Renal pelvis (tissue), 4 donors: ENCODE data around the gene SOBP. TPM values are rescaled to one million over a fixed set of nuclear protein-coding genes. Genes with fewer than 3 reads are reported as not detected.

ENCODE experiments used
- DNase-seq: peaks from one replicate; pipeline ENCODE4 v3.0.0-alpha.2; 2013
- polyA plus RNA-seq, 3 donors: library from polyadenylated mRNA; unstranded; fragments of 120-200 nt; gene quantifications; one replicate each; pipeline ENCODE4 v1.2.1, GENCODE V29; 2013; ENCODE audit not compliant: insufficient read length in 3 of 3

The SOBP gene
- polyA plus RNA-seq, 3 donors: 11.0 to 15.3 (median 12.6) TPM

DNA sequence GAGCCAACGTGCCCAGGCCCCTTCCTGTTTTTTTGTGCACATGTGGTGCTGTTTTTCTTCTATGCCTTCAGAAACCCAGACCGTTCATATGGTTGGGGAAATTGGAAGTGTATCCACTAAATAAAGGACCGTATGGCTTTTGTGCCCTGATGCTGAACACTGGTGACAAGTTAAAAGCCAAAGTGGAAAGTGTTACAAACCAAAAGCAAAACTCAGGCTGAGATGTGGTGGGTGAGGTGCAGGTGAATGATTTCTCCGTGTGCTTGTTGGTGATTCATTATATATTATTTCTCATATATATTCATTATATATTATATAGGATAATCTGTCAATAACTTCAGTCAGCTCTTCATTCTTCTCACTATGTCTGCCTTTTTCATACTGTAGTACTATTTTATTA, 148.6 kb downstream of the SOBP start:
- DNase-seq: no peak

DNA sequence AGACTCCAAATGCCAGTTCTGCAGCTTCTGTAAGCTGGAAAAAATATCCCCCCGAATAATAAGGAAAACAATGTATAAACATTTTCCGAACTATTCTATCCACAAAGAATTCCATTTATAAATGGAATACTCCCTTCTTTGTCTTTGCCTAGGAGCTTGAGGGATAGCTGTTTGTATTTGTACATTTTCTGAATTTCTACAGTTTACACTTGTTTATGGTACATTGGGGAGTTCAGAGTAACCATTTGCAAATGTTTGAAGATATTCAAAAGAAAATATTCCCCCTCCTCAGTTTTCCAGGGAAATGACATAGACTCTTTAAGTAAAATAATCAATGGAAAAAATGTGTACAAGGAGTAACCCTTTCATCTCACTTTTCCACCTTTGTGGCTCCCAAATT, 149.6 kb downstream of the SOBP start:
- DNase-seq: no peak

DNA sequence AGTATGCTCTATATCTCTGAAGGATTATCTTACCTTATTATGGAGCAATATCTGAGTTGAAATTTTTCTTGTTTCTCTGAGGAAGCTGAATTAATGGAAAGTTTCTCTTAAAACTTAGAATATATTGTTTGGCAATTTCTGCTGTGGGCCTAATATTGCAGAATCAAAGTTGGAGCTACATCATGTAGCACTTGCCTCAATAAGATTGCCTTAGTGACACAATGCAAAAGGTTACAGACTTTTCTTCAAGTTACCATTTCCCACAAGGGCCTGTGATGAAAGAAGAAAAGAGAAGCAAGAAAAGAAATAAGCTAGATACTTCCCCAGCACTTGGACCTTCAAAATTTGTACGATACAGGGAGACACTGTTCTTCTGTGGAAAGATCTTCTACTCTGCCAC, 151.2 kb downstream of the SOBP start:
- DNase-seq: no peak

DNA sequence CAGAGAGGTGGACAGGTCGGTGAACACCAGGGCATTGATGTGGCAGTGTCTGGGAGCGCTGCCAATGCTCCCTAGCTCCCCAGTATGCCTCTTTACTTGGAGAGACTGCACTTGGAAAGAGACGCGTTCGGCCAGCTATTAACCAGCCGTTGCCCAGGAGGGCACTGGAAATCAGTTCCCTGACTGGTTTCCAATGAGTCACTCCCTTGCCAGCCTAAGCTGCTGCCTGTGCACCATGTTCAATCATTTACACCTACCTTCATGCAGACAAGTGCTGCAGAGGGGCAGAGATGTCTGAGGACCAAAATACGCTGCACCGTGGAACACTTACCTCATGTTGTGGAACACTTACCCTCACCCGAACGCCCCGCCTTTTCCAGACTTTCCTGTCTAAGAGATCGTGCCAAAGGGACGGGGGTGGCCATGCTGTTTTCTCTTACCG, 151.6 kb downstream of the SOBP start:
- no peak for DNase-seq

DNA sequence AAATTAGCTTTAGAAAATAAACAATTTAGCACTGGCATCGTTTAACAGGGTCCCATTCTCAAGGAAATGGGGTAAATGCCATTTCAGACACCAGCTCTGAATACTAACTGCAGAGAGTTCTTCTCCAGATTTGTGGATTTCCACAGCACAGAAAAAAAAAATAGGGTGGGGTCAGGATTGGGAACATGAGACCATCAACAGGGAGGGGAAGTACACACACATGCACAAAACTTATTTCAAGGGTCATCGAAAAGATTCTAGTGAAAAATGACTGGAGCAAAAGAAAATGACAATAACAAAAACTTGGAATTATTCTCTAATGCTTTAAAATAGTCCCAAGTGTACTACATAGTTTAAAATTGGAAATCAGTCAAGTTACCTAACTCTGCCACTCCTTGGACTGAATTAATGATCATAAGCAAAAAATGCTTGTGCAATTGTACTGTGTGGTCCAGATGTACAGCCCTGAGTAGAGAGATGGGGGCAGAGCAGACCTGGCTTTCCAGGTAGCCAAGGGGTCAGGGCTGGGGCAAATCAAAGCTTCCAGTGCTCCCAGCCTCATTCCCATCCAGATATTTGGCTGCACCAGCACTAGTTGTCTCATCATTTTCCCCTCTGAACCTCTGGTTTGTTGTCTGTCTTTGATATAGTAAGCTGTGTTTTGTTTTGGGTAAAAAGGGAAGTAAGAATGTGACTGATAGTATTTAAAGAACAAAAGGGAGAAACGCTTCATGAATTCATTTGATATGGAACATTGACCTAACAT, 152.4 kb downstream of the SOBP start:
- no peak for DNase-seq

DNA sequence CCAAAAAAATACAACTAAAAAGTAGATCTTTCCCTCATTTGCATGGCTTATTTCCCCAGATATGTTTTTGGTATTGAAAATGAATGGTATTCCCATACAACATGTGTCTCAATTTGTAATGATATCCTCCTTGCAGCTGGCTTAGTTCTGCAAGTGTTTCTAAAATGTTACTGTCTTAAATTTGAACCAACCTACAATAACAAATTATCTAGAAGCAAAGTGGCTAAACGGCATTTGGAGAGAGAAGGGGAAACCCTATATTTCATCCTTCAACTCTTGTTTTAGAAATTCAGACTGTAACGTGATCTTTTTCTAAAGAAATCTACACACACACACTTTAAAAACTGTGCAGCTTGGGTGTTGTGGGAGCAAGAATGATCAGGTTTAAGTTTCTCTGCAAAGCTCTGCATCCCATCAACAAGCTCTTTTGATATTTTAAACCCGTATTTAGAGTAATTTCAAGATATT, 153.0 kb downstream of the SOBP start:
- no peak for DNase-seq

DNA sequence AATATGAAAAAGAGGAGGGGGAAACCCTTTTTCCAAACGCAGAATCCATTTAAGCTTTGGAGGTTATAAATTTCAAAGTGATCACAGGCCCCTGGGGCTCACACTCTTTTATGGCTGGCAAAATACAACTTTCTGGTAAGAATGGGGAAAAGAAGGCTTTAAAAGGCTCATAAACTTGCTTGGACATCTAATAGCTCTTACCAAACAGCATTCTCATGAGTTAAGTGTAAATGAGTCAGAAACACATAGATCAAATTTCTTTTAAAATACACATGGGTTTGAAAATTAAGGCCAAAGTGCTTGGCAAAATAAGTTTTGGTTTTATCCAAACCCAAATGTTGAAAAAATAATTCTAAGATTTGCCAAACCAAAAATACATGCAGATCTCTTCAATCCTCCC, 154.6 kb downstream of the SOBP start:
- DNase-seq: no peak

DNA sequence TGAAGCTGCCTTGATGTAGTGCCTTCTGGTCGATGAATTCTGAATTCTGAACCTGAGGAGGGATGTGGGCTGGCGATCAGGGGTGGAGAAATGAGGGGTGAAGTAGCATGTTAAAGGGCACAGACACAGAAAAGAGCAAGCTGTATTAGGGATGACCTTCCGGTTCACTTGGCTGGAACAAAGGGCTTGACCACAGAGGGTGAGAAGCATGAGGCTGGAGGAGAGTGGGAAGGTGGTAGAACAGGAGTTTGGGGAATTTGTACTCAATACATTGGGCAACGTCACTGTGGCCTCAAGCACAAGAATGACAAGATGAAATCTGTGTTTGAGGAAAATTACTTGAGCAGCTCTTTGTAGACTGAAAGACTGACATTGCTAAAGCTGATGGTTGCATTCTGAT, 155.8 kb downstream of the SOBP start:
- no peak for DNase-seq

DNA sequence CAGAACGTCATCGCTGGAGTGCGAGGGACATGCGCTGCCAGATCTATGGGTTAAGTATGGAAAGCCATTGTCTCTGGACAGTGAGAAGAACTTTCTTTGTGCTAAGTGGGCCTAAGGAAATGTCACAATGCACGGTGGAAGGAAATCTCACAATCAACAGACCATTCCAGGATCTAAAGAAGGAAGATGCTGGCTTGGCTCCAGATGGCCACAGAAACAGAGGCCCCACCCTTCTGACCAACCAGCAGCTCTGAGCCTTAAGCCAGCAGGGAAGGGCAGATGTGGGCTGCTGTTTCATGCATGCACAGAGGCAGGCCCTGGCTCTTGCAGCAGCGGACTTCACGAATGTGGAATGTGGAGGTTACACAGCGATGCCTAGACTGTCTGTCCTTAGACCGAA, 156.3 kb downstream of the SOBP start:
- no peak for DNase-seq

DNA sequence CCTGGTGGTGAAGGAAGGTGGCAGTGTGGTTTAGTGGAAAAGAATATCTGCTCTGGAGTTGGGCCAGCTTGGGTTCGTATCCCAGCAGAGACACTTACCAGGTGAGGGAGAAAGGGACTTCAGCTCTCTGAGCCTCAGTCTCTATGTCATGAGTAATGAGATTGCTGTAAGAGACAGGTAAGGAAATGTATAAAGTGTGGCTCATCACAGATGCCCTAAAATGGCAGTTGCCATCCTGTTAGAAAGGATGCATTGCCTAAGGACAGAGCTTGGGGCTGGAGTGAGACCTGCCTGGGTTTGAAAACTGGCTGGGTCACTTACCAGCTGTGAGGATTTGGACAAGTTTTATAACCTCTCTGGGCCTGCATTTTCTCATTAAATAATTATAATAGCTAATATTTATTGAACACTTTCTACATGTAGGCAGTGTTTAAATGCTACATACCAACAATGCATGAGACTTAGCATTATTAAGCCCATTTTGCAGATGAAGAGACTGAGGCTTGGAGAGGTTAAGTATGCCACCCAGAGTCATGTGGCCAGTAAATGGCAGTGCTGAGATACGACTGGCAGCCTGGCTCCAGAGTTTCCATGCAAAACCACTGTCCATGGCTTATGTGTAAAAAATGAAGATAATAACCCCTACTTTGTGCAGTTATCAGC, 157.0 kb downstream of the SOBP start:
- no peak for DNase-seq

DNA sequence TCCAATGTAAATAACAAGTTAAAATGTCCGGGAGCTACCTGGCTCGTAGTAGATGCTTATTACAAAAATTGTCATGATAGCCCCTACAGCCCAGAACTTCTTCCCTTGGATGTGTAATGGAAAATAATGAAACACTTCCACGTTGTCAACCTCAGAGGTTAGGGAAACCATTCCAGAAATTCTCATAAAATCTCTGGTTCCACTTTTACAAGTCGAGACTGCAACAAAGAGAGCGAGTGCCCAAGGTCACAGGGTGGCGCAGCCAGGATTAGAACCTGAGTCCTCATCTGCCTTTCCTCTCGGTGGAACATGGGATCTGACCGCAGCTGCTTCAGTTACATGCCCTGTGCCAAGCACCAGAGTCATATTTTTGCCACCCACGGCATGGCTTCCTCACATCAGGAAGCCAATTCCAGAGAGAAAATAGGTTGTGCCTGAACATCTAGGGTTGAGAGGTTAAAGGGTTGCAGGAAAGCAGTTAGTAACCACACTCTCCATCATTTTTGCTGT, 157.6 kb downstream of the SOBP start:
- no peak for DNase-seq

DNA sequence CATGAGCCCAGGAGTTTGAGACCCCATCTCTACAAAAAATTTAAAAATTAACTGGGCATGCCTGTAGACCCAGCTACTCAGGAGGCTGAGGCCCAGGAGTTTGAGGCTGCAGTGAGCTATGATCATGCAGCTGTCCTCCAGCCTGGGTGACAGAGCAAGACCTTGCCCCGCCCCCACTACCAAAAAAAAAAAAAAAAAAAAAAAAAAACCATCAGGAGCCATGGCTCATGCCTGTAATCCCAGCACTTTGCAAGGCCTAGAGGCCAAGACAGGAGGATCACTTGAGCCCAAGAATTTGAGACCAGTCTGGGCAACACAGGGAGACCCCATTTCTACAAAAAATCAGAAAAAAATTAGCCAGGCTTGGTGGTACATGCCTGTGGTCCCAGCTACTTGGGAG, 159.1 kb downstream of the SOBP start:
- no peak for DNase-seq

DNA sequence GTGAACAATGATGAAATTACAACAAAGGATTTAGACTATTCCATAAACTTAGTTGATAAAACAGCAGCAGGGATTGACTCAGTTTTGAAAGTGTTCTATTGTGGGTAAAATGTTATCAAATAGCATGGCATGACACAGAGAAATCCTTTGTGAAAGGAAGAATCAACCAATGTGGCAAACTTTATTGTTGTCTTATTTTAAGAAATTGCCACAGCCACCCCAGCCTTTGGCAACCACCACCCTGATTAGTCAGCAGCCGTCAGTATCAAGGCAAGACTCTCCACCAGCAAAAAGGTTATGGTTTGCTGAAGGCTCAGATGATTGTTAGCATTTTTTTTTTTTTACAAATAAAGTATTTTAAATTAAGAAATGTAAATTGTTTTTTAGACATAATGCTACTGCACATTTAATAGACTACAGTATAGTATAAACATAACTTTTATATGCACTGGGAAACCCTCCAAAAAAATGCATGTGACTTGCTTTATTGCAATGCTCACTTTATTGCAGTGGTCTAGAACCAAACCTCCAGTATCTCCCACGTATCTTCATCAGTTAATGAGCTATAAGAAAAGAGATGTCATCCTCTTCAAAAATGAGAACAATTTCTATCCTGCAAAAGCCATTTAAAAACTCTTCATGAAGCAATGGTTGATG, 162.7 kb downstream of the SOBP start:
- no peak for DNase-seq

DNA sequence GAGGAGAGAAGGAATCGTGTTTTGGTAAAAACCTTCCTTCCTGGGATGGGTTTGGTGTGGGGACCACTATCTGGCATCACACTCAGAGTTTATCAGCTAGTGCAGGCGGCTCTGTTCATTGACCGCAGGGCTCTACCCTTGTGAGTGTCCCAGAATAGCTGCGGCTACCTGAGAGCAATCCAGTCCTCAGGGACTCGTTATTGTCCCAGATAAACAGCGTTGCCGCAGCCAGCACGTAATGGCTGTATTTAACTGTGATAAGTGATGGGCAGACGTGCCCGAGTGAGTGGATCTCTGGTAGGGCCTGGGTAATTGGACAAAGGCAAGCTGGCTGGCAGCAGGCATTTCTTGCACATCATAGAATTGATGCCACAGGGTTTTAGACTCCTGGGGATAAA, 163.3 kb downstream of the SOBP start:
- DNase-seq: no peak

DNA sequence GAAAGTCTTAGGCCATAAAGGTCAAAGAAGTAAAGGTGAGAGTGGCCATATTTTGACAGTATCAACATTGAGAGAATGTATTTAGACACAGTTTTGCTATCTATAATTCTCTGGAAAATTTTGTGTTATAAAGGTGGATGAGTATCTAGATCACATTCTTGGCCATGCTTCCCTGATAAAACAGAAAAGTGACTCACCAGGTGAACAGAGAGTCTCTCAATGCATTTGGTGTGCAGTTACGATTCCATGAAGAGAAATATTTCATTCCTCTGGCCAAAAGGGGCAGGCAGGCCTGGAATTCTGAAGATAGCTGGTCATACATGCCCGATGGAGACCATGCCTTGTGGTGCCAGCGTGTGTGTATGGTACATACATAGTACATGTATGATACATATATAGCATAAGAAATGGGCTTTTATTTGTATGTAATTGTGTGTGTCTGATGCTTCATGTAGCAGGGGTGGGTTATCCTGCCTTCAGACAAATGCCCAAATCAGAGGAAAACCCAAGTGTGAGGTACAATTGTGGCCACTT, 164.0 kb downstream of the SOBP start:
- no peak for DNase-seq

DNA sequence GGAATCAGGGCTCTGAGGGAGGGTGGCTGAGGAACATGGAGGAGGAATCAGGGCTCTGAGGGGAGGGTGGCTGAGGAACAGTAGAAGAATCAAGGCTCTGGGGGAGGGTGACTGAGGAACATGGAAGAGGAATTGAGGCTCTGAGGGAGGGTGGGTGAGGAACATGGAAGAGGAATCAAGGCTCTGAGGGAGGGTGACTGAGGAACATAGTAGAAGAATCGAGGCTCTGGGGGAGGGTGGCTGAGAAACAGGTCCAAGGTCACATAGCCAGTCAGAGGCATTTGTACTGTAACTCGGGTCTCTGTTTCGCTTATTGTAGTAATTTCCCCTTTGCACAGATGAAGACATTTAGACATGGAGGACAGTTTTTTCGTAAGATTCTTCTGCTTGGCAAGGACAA, 164.8 kb downstream of the SOBP start:
- no peak for DNase-seq

DNA sequence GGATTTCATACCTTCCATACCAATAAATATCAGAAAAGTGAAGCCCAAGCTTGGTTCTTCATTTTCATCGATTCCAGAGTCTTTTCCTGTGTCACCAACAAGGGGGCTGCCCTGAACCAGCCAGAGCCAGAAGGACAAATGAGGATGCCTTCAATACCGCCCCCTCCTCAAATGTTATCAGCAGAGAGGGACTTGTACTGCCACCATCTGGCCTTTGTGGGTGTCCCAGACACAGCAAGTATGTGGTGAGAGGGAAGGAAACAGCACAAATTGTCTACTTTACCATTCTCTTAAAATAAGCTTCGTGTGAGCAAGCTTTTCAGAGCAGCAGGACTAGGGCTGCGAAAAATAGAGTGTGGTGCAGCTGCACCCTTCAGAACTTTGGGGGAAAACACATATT, 165.3 kb downstream of the SOBP start:
- no peak for DNase-seq

DNA sequence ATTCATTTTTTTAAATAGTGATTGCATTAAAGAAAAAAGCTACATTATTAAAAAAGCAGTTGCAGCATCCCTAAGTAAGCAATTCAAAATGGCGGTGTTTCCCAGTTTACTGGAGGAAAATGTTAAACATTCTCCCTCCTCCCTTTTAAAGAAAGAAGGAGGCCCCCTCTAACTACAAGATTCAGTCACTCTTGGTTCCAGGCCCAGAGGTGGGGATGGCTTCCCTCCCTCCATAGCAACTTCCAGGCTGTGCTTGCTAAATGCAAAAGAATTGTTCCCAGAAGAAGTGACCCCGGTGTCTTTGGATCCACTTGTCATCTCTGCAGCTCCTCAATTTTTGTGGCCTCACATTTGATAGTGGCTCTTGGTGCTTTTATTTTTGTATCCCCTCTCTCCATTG, 165.9 kb downstream of the SOBP start:
- no peak for DNase-seq

DNA sequence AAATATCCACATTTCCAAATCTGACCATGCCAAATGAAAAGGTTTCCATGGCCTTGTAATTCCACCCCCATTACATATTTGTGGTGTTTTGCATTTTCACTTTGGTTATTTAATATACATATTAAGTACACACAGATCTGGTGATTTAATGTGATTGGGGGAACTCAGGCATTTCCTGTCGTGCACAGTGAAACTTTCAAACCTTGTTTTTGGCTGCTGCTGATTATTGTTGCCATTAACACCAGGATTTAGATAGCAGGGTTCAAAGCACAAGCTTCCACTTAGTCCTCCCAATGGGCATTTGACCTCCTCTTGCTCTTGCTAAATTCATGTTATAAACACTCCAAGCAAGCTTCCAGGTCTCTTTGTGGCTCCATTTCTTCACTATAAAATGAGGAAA, 166.5 kb downstream of the SOBP start:
- DNase-seq: no peak

DNA sequence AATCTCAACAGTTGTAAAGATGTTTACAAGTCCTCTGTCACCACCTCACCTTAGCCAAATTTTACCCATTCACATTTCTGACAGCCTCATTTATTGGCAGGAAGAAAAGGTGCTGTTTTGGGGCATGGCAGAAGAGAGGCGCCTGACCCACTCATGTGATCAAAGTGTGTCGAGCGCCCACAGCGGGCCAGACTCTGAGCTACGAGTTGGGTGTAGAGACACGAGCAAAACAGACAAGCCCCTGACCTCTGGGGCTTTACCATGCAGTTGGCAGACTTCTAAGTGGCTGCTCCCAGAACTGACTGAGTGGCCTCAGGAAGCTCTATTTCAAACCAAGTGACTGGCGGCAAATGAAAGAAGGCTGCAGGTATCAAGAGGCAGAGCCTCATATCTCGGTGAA, 167.0 kb downstream of the SOBP start:
- no peak for DNase-seq

DNA sequence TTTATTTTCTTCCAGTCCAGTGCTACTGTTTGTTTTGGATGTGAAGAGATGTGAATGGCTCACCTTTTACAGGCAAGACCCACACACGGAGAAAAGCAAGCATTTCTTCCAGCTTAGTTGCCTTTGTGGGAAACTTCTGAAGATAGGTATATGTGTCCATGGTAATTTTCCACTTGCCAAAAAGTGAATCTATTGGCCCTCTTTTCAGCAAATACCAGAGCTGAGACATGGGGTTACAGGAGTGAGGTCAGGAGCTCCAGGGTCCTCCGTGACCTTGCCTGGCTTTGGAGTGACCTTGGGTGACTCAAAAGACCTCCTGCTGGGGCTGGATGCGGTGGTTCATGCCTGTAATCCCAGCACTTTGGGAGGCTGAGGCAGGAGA, 167.4 kb downstream of the SOBP start:
- DNase-seq: no peak

DNA sequence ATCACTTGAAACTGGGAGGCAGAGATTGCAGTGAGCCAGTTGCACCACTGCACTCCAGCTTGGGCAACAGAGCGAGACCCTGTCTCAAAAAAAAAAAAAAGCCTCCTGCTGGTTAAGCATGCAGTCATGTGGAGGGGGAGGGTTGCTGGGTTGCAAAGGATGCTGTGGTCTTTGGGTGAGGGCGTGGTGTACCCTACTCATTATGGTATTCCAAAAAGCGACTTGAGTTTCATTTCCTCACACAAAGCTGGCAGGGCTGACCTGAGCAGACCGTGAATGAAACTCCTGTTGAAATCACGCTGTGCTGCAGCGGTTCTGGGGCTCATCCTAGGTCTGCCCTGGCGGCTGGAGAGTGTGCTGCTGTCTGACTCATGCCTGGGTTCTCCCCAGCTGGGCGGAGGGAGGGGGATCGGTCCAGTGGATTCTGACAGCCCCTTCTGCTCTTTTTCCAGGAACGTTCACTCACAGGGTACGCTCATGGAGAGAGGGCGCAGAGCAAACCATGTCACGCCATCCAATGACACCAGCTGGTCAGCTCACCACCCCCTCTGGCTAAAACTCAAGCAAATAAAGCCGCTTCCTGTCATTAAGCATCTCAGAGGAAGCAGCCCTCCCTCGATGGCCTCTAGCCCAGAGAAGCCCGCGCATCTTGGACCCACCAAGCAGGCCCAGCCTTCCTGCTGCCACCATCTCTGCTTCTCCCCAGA, 168.0 kb downstream of the SOBP start:
- no peak for DNase-seq
